ENCODE data around the gene OLIG2.

OLIG2 gene

GRCh38 chr21:33041981-33042380, 16.2 kb downstream of the OLIG2 start:
- H3K27ac ChIP-seq = no peak overlapping the region
- TF ChIP-seq ZFX (IDR thresholded peaks at IDR 0.05) = no peak
- no peak for TF ChIP-seq CTCF (conservative IDR thresholded peaks at IDR 0.05)

GRCh38 chr21:33042812-33043211, 17.1 kb downstream of the OLIG2 start:
- TF ChIP-seq ZFX (IDR thresholded peaks at IDR 0.05) (no peak), CTCF (conservative IDR thresholded peaks at IDR 0.05) (no peak)
- no peak overlapping the region for H3K27ac ChIP-seq

- H3K27ac ChIP-seq = no peak overlapping the region
- TF ChIP-seq CTCF (conservative IDR thresholded peaks at IDR 0.05) = no peak
- no peak for TF ChIP-seq ZFX (IDR thresholded peaks at IDR 0.05)
Measured at GRCh38 chr21:33046455-33046854, 20.7 kb downstream of the OLIG2 start.

- TF ChIP-seq ZFX (IDR thresholded peaks at IDR 0.05) = no peak
- TF ChIP-seq CTCF (conservative IDR thresholded peaks at IDR 0.05) = no peak
- H3K27ac ChIP-seq = no peak overlapping the region
Measured at GRCh38 chr21:33047231-33047630, 21.5 kb downstream of the OLIG2 start.

GRCh38 chr21:33051925-33052324, 26.2 kb downstream of the OLIG2 start:
- H3K27ac ChIP-seq = no peak overlapping the region

GRCh38 chr21:33053951-33054350, 28.2 kb downstream of the OLIG2 start:
- TF ChIP-seq ZFX (IDR thresholded peaks at IDR 0.05) (no peak), CTCF (conservative IDR thresholded peaks at IDR 0.05) (no peak)
- no peak overlapping the region for H3K27ac ChIP-seq

More at GRCh38 chr21:33051925-33052324, 26.2 kb downstream of the OLIG2 start:
- TF ChIP-seq ZFX (IDR thresholded peaks at IDR 0.05) (no peak), CTCF (conservative IDR thresholded peaks at IDR 0.05) (no peak)

GRCh38 chr21:33055991-33056390, 30.3 kb downstream of the OLIG2 start:
- TF ChIP-seq ZFX (IDR thresholded peaks at IDR 0.05) (no peak), CTCF (conservative IDR thresholded peaks at IDR 0.05) (no peak)
- no peak overlapping the region for H3K27ac ChIP-seq

Measured in C4-2B (cell line).